ENCODE measurements around the gene HIF3A.
A peak's percentile ranks its signal among the peaks of the same experiment; 100 is the strongest.

HIF3A gene

DNA sequence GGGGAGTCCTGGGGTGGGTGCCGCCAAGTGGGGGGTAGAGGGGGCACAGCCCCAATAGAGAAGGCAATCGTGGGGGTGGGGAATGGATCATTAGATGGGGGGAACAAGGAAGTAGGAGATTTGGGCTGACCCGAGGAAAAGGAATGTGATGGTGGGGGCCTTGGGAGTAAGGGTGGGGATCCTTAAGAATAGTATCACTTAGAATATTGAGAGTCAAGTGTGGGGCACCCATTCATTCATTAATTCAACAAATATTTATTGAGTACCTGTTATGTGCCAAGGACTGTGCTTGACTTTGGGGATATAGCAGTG lies 50.7 kb downstream of the HIF3A start:
- TF ChIP-seq, protein P1, sequence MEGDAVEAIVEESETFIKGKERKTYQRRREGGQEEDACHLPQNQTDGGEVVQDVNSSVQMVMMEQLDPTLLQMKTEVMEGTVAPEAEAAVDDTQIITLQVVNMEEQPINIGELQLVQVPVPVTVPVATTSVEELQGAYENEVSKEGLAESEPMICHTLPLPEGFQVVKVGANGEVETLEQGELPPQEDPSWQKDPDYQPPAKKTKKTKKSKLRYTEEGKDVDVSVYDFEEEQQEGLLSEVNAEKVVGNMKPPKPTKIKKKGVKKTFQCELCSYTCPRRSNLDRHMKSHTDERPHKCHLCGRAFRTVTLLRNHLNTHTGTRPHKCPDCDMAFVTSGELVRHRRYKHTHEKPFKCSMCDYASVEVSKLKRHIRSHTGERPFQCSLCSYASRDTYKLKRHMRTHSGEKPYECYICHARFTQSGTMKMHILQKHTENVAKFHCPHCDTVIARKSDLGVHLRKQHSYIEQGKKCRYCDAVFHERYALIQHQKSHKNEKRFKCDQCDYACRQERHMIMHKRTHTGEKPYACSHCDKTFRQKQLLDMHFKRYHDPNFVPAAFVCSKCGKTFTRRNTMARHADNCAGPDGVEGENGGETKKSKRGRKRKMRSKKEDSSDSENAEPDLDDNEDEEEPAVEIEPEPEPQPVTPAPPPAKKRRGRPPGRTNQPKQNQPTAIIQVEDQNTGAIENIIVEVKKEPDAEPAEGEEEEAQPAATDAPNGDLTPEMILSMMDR (IDR thresholded peaks at IDR 0.05; ENCODE audit: low read depth, low read length), result no peak
- peaks cover 3% of the 10 kb centered on the region; the same call in 1 of the 2 replicates for H3K4me1 ChIP-seq
- peaks cover 14% of the 10 kb centered on the region for H3K36me3 ChIP-seq
- H3K27me3 ChIP-seq, result no peaks in the 10 kb centered on the region
- peak overlapping the region; percentile 96 for H3K4me3 ChIP-seq (ENCODE audit: low read depth, low read length)
- no peaks in the 10 kb centered on the region for H3K9me3 ChIP-seq
- no peak for DNase-seq

DNA sequence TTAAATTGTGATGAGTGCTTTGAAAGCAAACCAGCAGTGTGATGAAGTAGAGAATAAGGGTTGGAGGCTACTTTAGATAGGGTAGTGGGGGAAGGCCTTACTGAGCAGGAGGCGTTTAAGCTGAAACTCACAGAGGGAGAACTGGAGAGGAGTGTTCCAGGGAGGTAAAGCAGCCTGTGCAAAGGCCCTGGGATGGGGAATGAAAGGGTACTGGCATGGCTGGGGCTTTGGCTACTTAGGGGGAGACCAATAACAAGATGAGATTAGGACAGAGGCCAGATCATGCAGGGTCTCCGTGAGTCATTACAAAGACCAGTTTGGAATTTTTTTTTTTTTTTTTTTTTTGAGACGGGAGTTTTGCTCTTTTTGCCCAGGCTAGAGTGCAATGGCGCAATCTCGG lies 51.1 kb downstream of the HIF3A start:
- DNase-seq, result no peak

GRCh38 chr19:46349311-46349993 lies 52.6 kb downstream of the HIF3A start:
- H3K4me1 ChIP-seq, result peaks cover 3% of the 10 kb centered on the region; the same call in 1 of the 2 replicates
- DNase-seq, result no peak
- H3K36me3 ChIP-seq, result peaks cover 24% of the 10 kb centered on the region
- no peaks in the 10 kb centered on the region for H3K27me3 ChIP-seq
- TF ChIP-seq, protein P1 (IDR thresholded peaks at IDR 0.05; ENCODE audit: low read depth, low read length), result no peak
- no peak overlapping the region for H3K4me3 ChIP-seq (ENCODE audit: low read depth, low read length)
- H3K9me3 ChIP-seq, result no peaks in the 10 kb centered on the region

More for the DNA sequence above, 51.1 kb downstream of the HIF3A start:
- peaks cover 14% of the 10 kb centered on the region for H3K36me3 ChIP-seq
- peak overlapping the region; percentile 96 for H3K4me3 ChIP-seq (ENCODE audit: low read depth, low read length)
- no peaks in the 10 kb centered on the region for H3K27me3 ChIP-seq
- TF ChIP-seq, protein P1 (IDR thresholded peaks at IDR 0.05; ENCODE audit: low read depth, low read length), result no peak
- H3K9me3 ChIP-seq, result no peaks in the 10 kb centered on the region
- peaks cover 3% of the 10 kb centered on the region; the same call in 1 of the 2 replicates for H3K4me1 ChIP-seq

DNA sequence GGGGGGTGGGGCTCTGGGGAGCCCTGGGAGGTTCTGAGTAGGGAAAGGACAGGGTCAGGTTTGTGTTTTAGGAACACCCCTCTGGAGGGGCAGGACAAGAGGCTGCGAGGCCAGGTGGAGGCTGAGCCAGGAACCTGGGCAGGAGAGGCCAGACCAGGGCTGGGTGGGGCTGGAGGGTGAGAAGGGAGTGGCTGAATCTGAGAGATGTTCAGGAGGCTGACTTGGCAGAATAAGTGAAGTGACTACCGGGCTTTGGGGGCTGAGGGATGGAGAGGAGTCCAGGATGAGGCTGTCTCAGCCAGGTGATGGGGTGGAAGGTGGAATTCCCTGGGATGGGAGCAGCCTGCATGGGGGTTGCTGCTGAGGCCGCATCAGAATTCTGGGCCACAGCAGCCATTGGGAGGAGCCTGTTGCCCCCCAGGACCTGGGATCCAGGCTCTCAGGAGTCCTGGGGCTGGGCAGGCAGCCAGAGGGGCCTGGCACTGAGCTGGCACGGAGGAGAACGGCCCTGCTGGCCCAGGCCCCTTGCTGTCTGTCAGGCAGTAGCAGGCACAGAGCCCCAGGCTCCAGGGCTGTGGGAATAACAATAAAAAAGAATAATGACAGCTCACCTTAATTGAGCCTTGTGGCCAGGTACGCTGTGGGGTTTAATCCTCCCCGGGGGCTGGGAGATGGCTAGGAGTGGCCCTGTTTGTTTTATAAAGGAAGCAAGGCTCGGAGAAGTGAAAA lies 53.4 kb downstream of the HIF3A start:
- peaks cover 32% of the 10 kb centered on the region for H3K36me3 ChIP-seq
- peak; percentile 46 for DNase-seq
- H3K27me3 ChIP-seq, result no peaks in the 10 kb centered on the region
- H3K4me3 ChIP-seq (ENCODE audit: low read depth, low read length), result no peak overlapping the region; the same call in 1 of the 2 replicates
- peaks cover 3% of the 10 kb centered on the region; the same call in 1 of the 2 replicates for H3K4me1 ChIP-seq
- TF ChIP-seq, protein P1 (IDR thresholded peaks at IDR 0.05; ENCODE audit: low read depth, low read length), result no peak
- no peaks in the 10 kb centered on the region for H3K9me3 ChIP-seq

DNA sequence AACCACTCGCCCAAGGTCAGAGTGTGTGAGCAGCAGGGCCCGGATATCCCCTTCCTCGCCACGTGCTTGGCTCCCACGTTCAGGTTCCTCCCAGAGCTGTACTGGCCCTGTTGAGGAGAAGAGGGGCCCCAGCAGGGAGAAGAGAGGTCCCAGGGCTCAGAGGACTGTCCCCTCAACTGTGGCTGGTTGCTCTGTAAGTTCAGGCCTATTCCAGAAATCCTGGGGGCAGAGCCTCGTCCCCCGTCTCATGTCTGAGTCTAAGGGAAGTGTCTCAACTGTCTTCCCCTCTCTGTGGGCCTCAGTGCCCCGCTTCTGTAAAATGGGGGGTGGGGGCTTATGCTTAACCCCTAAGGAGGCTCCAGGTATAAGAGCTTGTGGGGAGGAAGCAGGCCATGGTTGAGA lies 53.9 kb downstream of the HIF3A start:
- DNase-seq, result no peak
- Histone ChIP-seq H3K9me3 (no peaks in the 10 kb centered on the region), H3K27me3 (no peaks in the 10 kb centered on the region), H3K36me3 (peaks cover 37% of the 10 kb centered on the region), H3K4me1 (peaks cover 3% of the 10 kb centered on the region; the same call in 1 of the 2 replicates), H3K4me3 (ENCODE audit: low read depth, low read length) (no peak overlapping the region)
- TF ChIP-seq, protein P1 (IDR thresholded peaks at IDR 0.05; ENCODE audit: low read depth, low read length), result no peak

All from BE2C (cell line).